CD4-positive, alpha-beta T cell treated with Interleukin-6 at 100 ng/mL for 8 hours (primary cell): ENCODE data around the gene KCTD2.
"Not testable (repeated sequence)": the region's sequence is repeated elsewhere in the genome, so short reads cannot be mapped to it uniquely, and the experiment has no call there.

Experiments used
- DNase-seq: peaks from one replicate; pipeline ENCODE4 v3.0.0-alpha.2; 2020; ENCODE audit warnings: mixed read lengths, low spot score

Gene KCTD2

GRCh38 chr17:75046407-75047289, at the start of gene KCTD2, which contains the start of gene ATP5PD:
KCTD2 (plus strand) TSS chr17:75047225; CDS start chr17:75047251, 26 bp downstream.
ATP5PD (minus strand) TSS chr17:75046969; CDS start chr17:75042650, 4,319 bp downstream.
- DNase-seq = peak; percentile 96

- no peak for DNase-seq
Observed at GRCh38 chr17:74998783-74999182, 48.2 kb upstream of the KCTD2 start.

GRCh38 chr17:74999523-74999922, 47.5 kb upstream of the KCTD2 start:
- no peak for DNase-seq

GRCh38 chr17:75001915-75002843, 44.8 kb upstream of the KCTD2 start:
- DNase-seq = no peak

GRCh38 chr17:75003070-75003956, 43.7 kb upstream of the KCTD2 start:
- no peak for DNase-seq

GRCh38 chr17:75003957-75004355, 43.1 kb upstream of the KCTD2 start:
- DNase-seq = no peak

GRCh38 chr17:75004371-75004770, 42.7 kb upstream of the KCTD2 start:
- DNase-seq = no peak

- DNase-seq = no peak
Observed at GRCh38 chr17:75005291-75005690, 41.7 kb upstream of the KCTD2 start.

- not testable (repeated sequence) for DNase-seq
Observed at GRCh38 chr17:75006084-75006483, 40.9 kb upstream of the KCTD2 start.

- DNase-seq = no peak
Observed at GRCh38 chr17:75006653-75007052, 40.4 kb upstream of the KCTD2 start.

- no peak for DNase-seq
Observed at GRCh38 chr17:75008373-75008772, 38.7 kb upstream of the KCTD2 start.

- DNase-seq = no peak
Observed at GRCh38 chr17:75009139-75009724, 37.8 kb upstream of the KCTD2 start.

- no peak for DNase-seq
Observed at GRCh38 chr17:75010683-75011400, 36.2 kb upstream of the KCTD2 start.

- no peak for DNase-seq
Observed at GRCh38 chr17:75011401-75012095, 35.5 kb upstream of the KCTD2 start.

GRCh38 chr17:75012096-75012345, 35.0 kb upstream of the KCTD2 start:
- DNase-seq = no peak

GRCh38 chr17:75012346-75013091, 34.5 kb upstream of the KCTD2 start, which contains the start of gene MRPL58:
MRPL58 (plus strand) TSS chr17:75012670; CDS start chr17:75012687, 17 bp downstream.
- DNase-seq = peak; percentile 79

GRCh38 chr17:75013092-75013559, 33.9 kb upstream of the KCTD2 start:
- DNase-seq = no peak

- DNase-seq = no peak
Observed at GRCh38 chr17:75019146-75019545, 27.9 kb upstream of the KCTD2 start.

GRCh38 chr17:75019710-75020109, 27.3 kb upstream of the KCTD2 start:
- DNase-seq = no peak
